HG03060 (cell line): Measurements from ENCODE around the gene FA2H.
"Not testable (repeated sequence)": the region's sequence is repeated elsewhere in the genome, so short reads cannot be mapped to it uniquely, and the experiment has no call there.

ENCODE experiments used
- ATAC-seq: cut with Tn5 transposase; IDR thresholded peaks from one replicate; pipeline ENCODE4 v1.9.1; 2021; ENCODE audit warnings: low read depth, moderate number of reproducible peaks; ENCODE audit not compliant: unreplicated experiment

The FA2H gene

GRCh38 chr16:74695450-74696422, 78.9 kb downstream of the FA2H start:
- peak; percentile 62 for ATAC-seq

GRCh38 chr16:74691093-74691855, 83.3 kb downstream of the FA2H start:
- no peak for ATAC-seq

GRCh38 chr16:74682556-74682955, 92.1 kb downstream of the FA2H start:
- ATAC-seq: no peak

GRCh38 chr16:74680681-74681080, 93.9 kb downstream of the FA2H start:
- no peak for ATAC-seq

- no peak for ATAC-seq
Measured at GRCh38 chr16:74679983-74680382, 94.6 kb downstream of the FA2H start.

GRCh38 chr16:74677868-74678267, 96.8 kb downstream of the FA2H start:
- ATAC-seq: no peak

- no peak for ATAC-seq
Measured at GRCh38 chr16:74673876-74674275, 100.7 kb downstream of the FA2H start.

- ATAC-seq: not testable (repeated sequence)
Measured at GRCh38 chr16:74668877-74669276, 105.7 kb downstream of the FA2H start.

- ATAC-seq: no peak
Measured at GRCh38 chr16:74667255-74667700, 107.3 kb downstream of the FA2H start.

- peak; percentile 100 for ATAC-seq
Measured at GRCh38 chr16:74666425-74667254, 108.0 kb downstream of the FA2H start, which contains the start of gene RFWD3. TSS of gene RFWD3 (minus strand) at chr16:74666877. CDS start at chr16:74661449, 5,428 bp downstream.

- no peak for ATAC-seq
Measured at GRCh38 chr16:74666010-74666421, 108.6 kb downstream of the FA2H start.
